A673 (cell line): Measurements from ENCODE around the gene PKM.

ENCODE experiments used
- EZH2 ChIP-seq: fragments of 200-600 bp; sonication (generic); IDR thresholded peaks from 2 replicates; pipeline ENCODE4 v1.6.1; 2017; ENCODE audit warnings: borderline replicate concordance, low read depth, mild to moderate bottlenecking, mixed read lengths, antibody characterized with exemption, low read length; ENCODE audit not compliant: poor library complexity, severe bottlenecking
- TF ChIP-seq, protein P1 (sequence below): fragments of 300-800, 200-600 bp; sonication (generic); conservative IDR thresholded peaks from 2 replicates; pipeline ENCODE4 v1.5.1; 2017; ENCODE audit warnings: low read depth, mild to moderate bottlenecking, antibody characterized with exemption, low read length, moderate library complexity, mixed read lengths

DNA sequence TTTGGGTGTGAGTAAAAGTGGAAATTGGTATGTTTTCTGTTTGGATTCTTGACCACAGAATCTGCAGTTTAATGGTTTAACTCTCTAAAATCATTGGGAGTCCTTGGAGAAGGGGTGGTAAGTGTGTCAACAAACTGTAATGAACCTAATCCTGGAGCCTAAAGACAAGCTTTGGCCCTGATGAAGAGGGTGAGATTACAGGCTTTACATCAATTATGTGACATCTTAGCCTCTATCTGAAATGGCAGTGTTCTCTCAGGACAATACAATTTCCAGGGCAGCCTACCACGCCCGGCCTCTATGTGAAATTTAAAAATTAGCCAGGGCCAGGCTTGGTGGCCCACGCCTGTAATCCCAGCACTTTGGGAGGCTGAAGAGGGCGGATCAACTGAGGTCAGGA lies 4.3 kb upstream of the PKM start:
- TF ChIP-seq, protein P1, sequence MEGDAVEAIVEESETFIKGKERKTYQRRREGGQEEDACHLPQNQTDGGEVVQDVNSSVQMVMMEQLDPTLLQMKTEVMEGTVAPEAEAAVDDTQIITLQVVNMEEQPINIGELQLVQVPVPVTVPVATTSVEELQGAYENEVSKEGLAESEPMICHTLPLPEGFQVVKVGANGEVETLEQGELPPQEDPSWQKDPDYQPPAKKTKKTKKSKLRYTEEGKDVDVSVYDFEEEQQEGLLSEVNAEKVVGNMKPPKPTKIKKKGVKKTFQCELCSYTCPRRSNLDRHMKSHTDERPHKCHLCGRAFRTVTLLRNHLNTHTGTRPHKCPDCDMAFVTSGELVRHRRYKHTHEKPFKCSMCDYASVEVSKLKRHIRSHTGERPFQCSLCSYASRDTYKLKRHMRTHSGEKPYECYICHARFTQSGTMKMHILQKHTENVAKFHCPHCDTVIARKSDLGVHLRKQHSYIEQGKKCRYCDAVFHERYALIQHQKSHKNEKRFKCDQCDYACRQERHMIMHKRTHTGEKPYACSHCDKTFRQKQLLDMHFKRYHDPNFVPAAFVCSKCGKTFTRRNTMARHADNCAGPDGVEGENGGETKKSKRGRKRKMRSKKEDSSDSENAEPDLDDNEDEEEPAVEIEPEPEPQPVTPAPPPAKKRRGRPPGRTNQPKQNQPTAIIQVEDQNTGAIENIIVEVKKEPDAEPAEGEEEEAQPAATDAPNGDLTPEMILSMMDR, result no peak
- TF ChIP-seq EZH2, result no peak
